HG03521 (cell line): ENCODE data around the gene DPP4.
"Not testable (repeated sequence)": the region's sequence is repeated elsewhere in the genome, so short reads cannot be mapped to it uniquely, and the experiment has no call there.

Experiments
- ATAC-seq: cut with Tn5 transposase; IDR thresholded peaks from one replicate; pipeline ENCODE4 v1.9.1; 2021; ENCODE audit warnings: mild to moderate bottlenecking, moderate library complexity; ENCODE audit not compliant: unreplicated experiment

The DPP4 gene

DNA sequence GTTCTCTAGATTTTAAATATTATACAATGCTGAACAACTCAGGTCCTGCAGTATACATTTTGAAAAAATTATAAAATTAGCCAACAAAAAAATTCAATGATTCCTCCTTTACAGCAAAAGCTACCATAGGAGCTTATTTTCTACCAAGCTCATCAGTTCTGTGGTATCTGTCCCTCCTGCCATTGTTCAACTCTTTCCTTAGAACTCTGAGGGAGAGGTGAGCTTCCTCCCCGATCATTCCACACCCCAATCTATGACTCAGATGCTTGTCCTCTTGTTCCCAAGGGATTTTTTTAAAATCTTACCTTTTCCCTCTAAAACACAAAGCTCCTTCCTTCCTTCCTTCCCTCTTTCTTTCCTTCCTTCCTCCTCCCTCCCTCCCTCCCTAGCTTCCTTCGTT lies 13.5 kb downstream of the DPP4 start:
- ATAC-seq: no peak

DNA sequence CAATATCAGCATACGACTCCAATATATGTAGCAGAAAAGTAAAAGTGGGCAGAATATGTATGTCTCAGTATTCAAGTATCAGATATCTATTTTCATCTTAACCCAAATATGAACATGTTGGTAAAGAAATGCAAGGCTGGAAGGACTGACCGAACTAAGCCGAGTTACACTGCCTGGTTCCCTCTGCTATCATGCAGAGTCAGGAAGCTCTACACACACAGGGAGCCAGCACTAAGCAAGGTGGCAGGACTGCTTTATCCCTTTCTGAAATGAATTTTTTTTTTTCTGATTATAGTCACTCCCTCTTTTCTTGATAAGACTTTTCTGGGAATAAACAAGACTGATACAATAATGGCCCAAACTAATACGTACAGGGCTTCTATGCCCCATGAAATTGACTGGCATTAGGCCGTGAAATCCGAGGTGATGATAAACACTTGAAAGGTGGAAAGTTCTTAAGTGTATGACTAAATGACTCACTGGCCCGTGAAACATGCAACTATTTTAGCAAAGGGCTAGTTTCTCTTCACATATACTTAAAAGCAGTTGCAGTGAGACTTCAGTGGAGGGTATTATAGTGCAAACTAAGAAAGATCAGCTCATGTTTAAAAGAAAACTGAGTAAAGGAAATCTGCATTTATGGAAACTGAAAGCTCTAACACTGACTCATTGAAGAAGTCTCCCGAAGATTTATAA lies 14.9 kb downstream of the DPP4 start:
- peak; percentile 62 for ATAC-seq

DNA sequence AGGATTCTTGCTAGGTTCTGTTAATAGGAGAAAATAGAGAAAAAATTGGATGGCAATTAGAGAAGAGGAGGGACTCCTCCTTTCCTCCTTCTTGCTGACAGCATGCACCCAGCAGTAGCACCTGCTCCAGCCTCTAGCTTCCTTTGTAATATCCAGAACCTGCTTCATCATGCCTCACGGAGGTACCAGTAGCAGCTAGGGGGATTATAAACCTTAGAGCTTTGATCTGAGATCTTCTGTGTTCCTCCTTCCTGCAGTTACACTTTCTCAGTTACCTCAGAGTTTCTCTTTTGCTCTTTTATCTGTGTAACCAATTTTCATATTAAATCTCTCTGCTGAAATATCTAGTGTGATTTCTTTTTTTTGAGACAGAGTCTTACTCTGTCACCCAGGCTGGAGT lies 16.6 kb downstream of the DPP4 start:
- no peak for ATAC-seq

DNA sequence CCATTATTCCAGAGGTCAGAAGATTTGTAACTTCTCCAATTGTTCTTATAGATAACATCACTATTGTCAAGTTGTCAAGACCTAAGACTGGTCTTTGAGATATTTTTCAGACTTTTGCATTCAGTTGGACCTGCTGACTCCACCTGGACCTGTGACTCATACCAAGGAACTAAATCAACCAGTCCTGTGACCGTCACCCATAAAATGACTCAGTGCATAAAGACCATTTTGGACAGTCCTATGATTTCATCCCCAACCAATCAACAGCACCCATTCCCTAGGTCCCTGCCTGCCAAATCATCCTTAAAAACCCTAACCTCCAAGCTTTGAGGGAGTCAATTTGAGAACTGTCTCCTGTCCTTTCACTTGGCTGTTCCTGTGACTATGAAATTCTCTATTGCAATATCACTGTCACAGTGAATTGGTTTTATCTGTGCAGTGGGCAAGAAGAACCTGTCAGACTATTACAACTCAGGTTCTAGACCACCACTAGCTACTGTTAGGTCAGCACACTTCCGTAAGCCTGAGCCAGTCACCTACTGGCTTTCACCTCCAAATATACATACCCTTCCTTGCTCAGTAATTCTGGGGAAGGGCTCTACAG lies 17.1 kb downstream of the DPP4 start:
- no peak for ATAC-seq

DNA sequence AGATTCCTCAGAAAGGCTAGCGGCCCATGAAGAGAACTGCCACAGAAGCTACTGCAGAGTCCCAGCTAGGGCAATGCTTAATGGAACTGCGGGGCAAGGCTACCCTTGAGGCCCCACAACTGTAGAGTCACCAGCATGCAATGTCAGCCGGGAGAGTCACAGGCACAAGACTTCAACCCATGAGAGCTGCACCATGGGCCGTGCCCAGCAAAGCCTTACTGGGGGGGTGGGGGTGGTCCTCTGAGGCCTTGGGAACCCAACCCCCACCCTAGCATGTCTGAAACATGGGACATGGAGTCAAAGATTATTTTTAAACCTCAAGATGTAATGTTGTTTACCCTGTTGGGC lies 20.2 kb downstream of the DPP4 start:
- no peak for ATAC-seq

DNA sequence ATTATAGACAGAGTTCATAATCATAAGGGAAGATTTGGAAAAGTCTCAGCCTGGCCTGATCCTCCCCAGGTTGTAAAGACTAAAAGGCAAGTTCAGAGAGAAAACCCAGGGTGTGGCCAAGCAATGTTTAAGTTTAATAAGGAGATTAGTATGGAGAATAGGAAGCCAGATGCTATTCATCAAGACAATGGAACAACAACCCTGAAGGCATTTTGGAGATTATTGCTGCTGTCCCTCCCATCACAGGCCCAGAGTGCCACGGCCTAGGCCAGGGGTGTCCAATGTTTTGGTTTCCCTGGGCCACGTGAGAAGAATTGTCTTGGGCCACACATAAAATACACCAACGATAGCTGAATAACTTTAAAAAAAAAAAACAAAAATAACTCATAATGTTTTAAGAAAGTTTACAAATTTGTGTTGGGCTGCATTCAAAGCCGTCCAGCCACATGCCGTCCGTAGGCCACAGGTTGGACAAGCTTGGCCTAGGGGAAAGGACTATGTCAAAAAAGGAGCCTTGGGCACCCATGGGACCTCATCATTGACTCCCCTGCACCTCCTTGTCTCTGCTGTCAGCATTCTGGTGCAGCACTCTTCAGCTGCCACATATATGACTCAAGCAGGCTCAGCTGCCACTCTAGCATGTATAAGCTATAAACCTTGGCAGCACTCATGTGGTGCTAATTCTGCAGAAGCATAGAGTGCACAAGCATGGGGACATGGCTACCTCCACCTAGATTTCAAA lies 20.8 kb downstream of the DPP4 start:
- no peak for ATAC-seq

DNA sequence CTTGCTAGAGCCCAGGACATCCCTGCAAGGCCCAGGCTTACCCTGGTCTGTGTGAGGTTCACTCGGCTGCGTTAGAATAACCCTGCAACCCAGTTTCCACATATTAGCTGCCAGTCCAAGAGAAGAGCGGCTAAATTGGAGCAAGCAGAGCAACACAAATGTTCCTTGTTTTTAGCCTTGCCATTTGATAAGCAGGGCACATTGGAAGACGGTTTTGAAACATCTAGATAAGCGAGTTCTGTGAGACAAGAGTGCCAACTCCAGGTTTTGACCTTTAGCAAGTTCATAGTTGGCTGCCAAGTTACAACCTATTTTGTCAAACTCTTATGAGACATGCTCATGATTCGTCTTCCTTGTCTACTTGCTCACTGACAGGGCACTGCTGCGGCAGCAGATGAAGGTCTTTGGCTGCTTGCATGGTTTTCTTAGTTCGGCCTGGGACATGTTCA lies 23.5 kb downstream of the DPP4 start:
- no peak for ATAC-seq

DNA sequence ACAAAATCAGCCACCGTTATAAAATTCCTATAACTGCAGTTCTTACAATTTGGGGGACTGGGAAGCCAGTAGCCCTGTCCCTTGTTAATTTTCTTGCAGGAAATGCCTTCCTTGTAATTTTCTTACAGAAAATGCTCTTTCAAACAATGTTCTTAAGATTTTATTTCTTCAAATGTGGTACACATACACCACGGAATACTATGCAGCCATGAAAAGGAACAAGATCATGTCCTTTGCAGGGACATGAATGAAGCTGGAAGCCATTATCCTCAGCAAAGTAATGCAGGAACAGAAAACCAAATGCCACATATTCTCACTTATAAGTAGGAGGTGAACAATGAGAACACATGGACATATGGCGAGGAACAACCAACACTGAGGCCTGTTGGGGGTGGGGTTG lies 24.9 kb downstream of the DPP4 start:
- ATAC-seq: not testable (repeated sequence)

DNA sequence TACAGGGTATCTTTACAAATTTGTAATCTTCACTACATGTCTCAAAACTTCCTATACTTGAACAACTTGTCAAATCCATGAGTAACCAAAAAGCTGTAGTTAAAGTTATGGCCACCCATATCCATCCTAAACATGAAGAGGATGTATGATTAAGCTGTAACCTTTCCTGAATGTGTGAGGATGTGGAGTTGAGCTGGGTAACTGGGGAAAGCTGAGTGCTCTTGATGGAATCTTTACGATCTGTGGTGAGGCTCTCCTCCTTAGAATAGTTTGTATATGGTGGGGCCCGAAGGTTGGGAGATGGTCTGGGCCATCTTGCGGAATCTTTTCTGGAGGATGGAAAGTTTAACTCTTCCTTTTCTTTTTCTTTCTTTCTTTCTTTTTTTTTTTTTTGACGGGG lies 29.4 kb downstream of the DPP4 start:
- no peak for ATAC-seq

DNA sequence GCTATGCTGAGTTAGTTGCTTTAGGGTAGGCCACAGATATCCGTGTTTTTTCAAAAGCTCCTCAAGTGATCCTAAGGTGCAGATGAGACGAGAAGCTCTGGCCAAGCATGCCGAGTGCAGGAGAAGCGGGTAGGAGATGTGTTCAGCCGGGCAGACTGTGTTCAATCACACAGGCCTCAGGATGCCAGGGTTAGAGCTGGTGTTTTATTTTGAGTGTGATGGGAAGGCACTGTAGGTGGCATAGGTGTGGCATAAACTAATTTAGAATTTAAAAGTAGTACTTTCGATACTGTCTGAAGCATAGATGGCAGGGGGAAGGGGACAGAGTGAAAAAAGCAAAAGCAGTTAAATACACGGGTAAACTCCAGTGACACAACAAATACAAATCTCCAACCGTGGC lies 30.9 kb downstream of the DPP4 start:
- ATAC-seq: no peak

DNA sequence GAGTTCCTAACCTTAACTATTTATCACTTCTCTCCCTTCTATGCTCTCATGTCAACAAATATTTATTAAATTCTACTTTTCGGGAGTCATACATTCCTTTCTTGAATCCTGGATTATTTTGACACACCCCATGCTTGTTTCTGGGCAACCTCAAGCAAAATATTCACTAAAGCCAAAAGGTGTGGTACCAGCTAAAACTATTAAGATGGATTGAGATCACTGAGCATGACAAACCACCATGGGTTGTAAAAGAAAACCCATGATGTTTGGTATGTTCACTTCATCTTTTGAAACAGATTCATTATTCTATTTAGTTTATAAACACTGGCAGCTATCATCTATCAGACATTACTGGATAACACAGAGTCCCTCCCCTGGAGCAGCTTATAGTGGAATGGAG lies 32.5 kb downstream of the DPP4 start:
- ATAC-seq: no peak

DNA sequence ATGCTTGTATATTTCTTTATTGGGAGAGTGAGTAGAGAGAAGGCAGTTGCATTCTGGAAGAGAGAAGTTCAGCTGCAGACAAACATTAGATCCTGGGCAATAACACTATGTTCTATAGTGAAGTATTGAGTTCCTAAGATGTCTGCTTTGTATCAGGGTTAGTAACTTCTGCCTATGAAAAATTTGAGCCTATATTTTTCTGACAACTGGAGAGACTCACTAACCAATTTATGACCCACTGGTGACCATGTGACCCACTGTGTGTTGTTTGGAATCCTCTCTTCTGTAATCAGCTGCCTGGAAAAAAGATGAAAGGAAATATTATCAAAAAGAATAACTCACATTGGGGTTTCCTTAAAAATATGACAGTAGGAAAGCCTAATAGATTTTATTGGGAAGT lies 35.3 kb downstream of the DPP4 start:
- no peak for ATAC-seq

DNA sequence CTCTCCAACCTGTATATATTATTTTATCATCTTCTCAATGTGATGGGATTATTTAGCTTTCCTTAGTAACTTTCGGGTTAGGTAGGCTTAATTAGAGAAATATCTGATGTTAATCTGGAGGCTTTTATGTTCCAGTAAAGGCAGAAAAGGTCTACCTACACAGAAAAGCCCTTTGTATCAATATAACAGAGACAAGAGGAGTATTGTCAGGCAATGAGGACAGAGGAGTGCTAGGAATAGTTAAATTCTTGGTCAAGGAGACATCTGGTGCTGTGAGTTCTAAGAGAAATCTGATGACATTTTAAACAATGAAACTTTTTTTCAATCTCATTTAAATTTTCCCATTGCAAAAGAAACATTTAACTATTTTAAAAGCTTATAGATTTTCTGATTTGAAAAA lies 36.1 kb downstream of the DPP4 start:
- ATAC-seq: no peak

DNA sequence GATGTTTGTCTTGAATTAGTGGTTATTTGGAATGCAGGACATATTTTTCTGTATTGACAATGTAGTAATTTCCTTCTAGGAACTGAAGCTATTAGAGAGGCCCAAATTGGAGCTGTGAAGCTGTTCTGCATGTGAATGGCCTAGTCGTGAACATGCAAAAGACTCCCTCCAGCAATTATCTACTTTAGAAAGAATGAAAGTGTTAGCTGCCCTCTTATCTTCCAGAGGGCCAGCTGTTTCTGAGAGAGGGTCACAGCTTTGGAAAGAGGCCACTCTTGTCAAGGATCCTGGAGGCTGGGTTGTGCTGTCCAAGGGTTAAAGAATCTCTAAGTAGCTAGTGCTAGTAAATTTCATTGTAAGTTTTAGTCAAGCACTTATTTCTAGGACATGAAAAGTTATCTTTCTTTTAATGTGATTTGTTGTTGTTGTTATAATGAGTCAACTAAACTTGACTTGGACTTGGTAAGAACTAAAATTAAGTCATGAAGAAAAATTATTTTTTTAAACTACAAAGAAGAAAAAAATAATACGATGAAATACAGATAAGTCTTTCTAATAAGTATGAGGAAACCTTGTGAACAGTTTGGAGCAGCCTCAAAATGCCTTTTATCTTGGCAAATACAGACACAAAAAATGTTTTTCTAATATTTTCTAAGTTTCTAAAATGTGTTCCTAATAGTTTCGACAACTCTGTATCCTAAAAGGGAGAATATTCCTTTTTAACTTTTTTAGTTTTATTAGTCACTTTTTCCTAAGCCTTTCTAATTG lies 36.8 kb downstream of the DPP4 start:
- ATAC-seq: no peak

DNA sequence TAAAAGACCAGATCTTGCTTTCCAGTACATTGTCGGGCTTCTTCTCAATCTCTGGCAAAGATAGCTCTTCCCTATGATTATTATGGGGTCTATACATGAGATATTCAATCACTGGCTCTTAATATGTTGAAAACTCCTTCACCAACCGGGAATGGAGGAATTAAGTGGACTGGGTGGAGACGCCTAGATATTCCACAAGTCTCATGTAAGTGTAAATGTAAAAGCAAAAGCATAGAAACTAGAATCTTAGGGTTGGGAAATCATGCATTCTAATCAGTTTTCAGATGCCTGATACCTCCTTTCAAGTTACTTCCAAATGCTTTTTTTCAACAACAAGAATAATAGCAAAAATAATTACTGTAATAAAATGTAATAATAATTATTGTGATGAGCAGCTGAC lies 38.0 kb downstream of the DPP4 start:
- ATAC-seq: no peak

DNA sequence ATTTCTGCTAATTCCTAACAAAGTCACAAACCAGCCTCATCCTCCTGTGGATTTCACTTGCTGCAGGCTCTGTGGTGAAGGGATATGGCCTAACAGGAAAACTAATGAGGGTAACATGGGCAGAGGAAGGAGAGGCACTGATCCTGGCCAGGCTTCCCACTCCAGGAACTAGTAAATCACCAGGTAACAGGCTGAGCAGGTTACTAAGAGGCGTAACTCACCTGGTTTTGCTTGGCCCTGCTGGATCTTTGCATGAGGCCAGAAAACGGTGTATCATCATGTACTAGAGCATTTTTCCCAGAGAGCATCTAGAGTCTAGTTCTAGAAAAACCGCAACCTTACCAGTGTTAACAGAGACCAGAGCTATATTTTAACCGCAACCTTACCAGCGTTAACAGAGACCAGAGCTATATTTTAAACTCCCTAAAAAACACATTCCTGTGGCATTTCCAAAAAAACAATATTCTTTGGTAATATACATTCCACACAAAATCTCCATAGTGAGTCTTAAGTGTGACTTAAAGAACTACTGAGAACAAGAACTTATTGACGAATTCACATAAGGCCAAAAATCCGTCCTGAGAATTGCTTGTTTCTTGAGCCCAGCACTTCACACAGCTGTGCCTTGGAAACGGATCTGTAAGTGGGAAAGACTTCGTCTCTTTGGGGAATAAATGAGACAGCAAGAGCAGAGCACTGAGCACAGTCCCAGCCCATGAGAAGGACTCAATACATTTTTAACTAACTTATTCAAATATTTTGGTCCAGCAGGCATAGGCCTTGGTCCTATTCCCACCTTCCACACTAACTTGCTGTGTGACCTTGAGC lies 43.4 kb downstream of the DPP4 start:
- no peak for ATAC-seq

DNA sequence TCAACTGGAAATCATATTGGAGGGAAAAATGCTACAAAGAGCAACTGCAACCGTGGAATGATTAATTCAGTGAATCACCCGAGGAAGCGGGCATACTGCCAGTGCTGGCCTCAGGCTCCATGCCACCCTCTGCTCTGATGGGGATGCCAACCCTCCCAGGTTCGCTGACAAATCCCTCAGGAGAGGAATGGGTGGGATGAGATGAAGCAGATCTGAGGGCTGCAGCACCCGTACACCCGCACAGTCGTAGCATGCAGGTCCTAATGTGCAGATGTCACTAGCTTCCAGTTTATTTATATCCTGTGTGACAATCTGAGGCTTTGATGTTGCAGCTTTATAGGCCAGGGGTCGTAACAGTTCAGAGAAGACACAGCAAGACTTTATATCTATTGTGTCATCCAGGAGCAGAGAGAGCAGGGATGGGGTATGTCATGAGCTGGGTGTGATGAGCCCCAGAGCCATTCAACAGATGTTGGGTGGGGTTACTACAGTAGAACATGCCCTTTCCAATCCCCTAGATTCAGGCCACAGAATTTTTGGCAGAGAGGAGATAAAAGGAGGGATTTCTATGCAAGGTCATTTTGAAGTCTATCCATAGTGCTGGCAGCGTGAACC lies 44.6 kb downstream of the DPP4 start:
- no peak for ATAC-seq

DNA sequence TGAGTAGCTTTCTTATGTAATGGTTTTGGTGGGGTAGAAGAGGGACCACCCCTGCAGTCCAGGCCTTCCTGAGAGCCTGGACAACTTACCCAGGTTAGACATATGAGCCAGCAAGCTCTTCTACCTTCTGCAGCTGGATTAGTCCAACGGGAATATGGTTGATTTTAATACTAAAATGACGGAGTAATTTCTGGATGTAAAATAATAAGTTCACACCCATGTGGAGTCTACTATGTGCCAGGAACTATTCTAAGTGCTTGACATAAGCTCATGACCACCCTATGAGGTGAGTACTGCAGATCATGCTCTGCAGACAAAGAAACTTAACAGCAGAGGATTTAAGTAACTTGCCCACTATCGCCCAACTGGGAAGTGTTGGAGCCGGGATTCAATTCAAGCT lies 45.5 kb downstream of the DPP4 start:
- ATAC-seq: no peak

DNA sequence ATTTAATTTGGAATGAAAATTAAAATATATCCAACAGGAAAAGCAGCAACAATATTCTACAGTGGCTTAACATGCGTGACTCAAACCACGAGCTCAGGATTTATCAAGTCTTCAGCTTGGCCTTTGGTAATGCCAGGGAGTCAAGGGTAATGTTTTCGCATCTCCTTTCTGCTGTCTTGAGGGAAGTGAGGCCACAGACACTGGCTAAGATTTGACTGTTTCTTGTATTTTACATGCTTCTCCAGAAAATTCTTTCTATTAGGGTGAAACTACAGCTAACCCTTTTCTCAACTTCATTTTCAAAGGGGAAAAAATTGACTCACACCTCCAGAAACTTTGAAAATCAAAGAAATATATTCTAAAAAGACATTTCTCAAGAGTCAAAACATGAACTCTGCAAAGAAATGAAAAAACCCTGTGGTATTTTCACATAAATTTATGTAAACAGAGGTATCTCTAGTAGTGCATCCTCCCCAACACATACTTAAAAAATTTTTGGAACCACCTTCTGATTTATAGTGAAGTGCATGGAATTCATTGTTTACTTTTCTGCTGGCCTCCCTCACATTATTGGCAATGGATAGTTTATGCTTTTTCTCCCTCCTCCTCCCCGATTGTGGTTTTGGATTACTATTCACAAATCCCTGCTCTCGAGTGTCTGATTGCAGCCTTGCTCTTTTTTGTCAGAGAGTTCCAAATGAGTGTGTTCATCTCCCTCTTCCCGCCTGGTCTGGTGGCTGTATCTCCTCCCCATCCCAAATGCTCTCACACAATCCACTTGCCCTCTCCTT lies 48.7 kb downstream of the DPP4 start:
- no peak for ATAC-seq
